ENCODE data around the gene CPLX4. TPM values are rescaled to one million over a fixed set of nuclear protein-coding genes. Genes with fewer than 3 reads are reported as not detected.

Gene CPLX4
- total and polyA plus RNA-seq, 2 donors (not counting 1 experiment from before 2014, with no cell fraction given): not detected

Other genes with a start within 250 kb of the CPLX4 start
- gene SEC11C, start 178.8 kb downstream of the CPLX4 start, total RNA-seq: 69.8 and 76.8 TPM in 2 replicates
- 29.0 and 30.7 TPM in 2 replicates for gene SEC11C, start 178.8 kb downstream of the CPLX4 start, polyA plus RNA-seq
- gene GRP, start 98.5 kb downstream of the CPLX4 start, total RNA-seq: not detected in 2 replicates
- gene GRP, start 98.5 kb downstream of the CPLX4 start, polyA plus RNA-seq: not detected in 2 replicates
- not detected in 2 replicates for gene RAX, start 45.2 kb downstream of the CPLX4 start, total RNA-seq
- gene RAX, start 45.2 kb downstream of the CPLX4 start, polyA plus RNA-seq: not detected in 2 replicates
- gene LMAN1, start 40.6 kb upstream of the CPLX4 start, total RNA-seq: 41.1 and 48.8 TPM in 2 replicates
- gene LMAN1, start 40.6 kb upstream of the CPLX4 start, polyA plus RNA-seq: 9.2 and 13.7 TPM in 2 replicates

Data from B cell (primary cell).